Hepatocyte (in vitro differentiated cells): ENCODE data around the gene TMCO4. TPM values are rescaled to one million over a fixed set of nuclear protein-coding genes. Genes with fewer than 3 reads are reported as not detected.

Experiments used
- DNase-seq: peaks from one replicate; pipeline ENCODE4 v3.0.0-alpha.2; 2016; ENCODE audit warnings: low spot score
- H2AFZ ChIP-seq: fragments of 200-600 bp; sonication (generic); 2 replicates; pipeline ENCODE4 v1.6.0; 2016; ENCODE audit warnings: antibody characterized with exemption, mild to moderate bottlenecking
- H3K27ac ChIP-seq: fragments of 200-600 bp; sonication (generic); 2 replicates; pipeline ENCODE4 v1.5.1; 2016; ENCODE audit warnings: mild to moderate bottlenecking
- H3K27me3 ChIP-seq: fragments of 200-600 bp; sonication (generic); 2 replicates; pipeline ENCODE4 v1.6.1; 2016
- H3K36me3 ChIP-seq: fragments of 200-600 bp; sonication (generic); replicated peaks from 2 replicates; pipeline ENCODE4 v1.5.1; 2016; ENCODE audit warnings: low read depth; ENCODE audit not compliant: insufficient read depth
- H3K4me1 ChIP-seq: fragments of 200-600 bp; sonication (generic); 2 replicates; pipeline ENCODE4 v1.5.1; 2016; ENCODE audit warnings: mild to moderate bottlenecking, moderate library complexity; ENCODE audit not compliant: insufficient read depth
- H3K4me2 ChIP-seq: fragments of 200-600 bp; sonication (generic); 2 replicates; pipeline ENCODE4 v1.6.0; 2016
- H3K4me3 ChIP-seq: fragments of 200-600 bp; sonication (generic); 2 replicates; pipeline ENCODE4 v1.5.1; 2016; ENCODE audit warnings: mild to moderate bottlenecking
- H3K79me2 ChIP-seq: fragments of 200-600 bp; sonication (generic); 2 replicates; pipeline ENCODE4 v1.6.0; 2017; ENCODE audit warnings: mild to moderate bottlenecking
- H3K9me2 ChIP-seq: fragments of 200-600 bp; sonication (generic); replicated peaks from 2 replicates; pipeline ENCODE4 v1.6.0; 2017; ENCODE audit warnings: mild to moderate bottlenecking; ENCODE audit not compliant: insufficient read depth
- H3K9me3 ChIP-seq: fragments of 200-600 bp; sonication (generic); 2 replicates; pipeline ENCODE4 v1.5.1; 2016; ENCODE audit warnings: low read depth, mild to moderate bottlenecking
- H4K20me1 ChIP-seq: fragments of 200-600 bp; sonication (generic); 2 replicates; pipeline ENCODE4 v1.6.0; 2016; ENCODE audit warnings: mild to moderate bottlenecking; ENCODE audit not compliant: insufficient read depth, poor library complexity, severe bottlenecking
- CTCF ChIP-seq: fragments of 200-600 bp; sonication (generic); IDR thresholded peaks from 2 replicates; pipeline ENCODE4 v1.5.1; 2016; ENCODE audit warnings: antibody characterized with exemption, mild to moderate bottlenecking; ENCODE audit not compliant: poor library complexity
- EZH2 ChIP-seq: fragments of 200-600 bp; sonication (generic); IDR thresholded peaks from 2 replicates; pipeline ENCODE4 v1.6.1; 2016; ENCODE audit warnings: antibody characterized with exemption, mild to moderate bottlenecking, borderline replicate concordance
- EZH2phosphoT487 ChIP-seq: fragments of 200-600 bp; sonication (generic); IDR thresholded peaks from one replicate; pipeline ENCODE4 v1.6.1; 2018; ENCODE audit warnings: antibody characterized with exemption, mild to moderate bottlenecking, low read depth, moderate library complexity; ENCODE audit not compliant: unreplicated experiment, severe bottlenecking
- WGBS: methylation state at CpG from one replicate; pipeline ENCODE4 v1.1.6; 2016; ENCODE audit warnings: low lambda C conversion rate; ENCODE audit errors: missing lambda C conversion rate; 5-methylcytosine and 5-hydroxymethylcytosine counted together
- polyA plus RNA-seq: library from polyadenylated mRNA; unstranded; fragments of >200 nt; fragmentation: Nextera tagmentation; extraction: Ambion mirVana; gene quantifications from 2 replicates; pipeline ENCODE4 v1.2.1, GENCODE V29; 2016
- total RNA-seq: library from RNA; depleted of rRNA; stranded (reverse); fragments of >200 nt; gene quantifications from 2 replicates; pipeline ENCODE4 v1.2.3, GENCODE V29; 2014

The TMCO4 gene
- total and polyA plus RNA-seq, 2 experiments from 2014 or later: 8.7 to 13.0 TPM

- WGBS: 38% methylated on average over 12 of the region's 12 CpGs
- Histone ChIP-seq H3K4me1 (no peaks in the 10 kb centered on the region), H3K27me3 (no peaks in the 10 kb centered on the region), H3K9me2 (no peaks in the 10 kb centered on the region), H4K20me1 (no peaks in the 10 kb centered on the region), H3K4me2 (no peak overlapping the region), H3K4me3 (no peak overlapping the region), H2AFZ (no peak overlapping the region), H3K79me2 (no peaks in the 10 kb centered on the region), H3K9me3 (no peaks in the 10 kb centered on the region), H3K36me3 (no peaks in the 10 kb centered on the region), H3K27ac (no peak overlapping the region)
- peak; percentile 96 for DNase-seq
- TF ChIP-seq EZH2phosphoT487 (no peak), CTCF (peak; percentile 75), EZH2 (no peak)
Measured at GRCh38 chr1:19715334-19716203, 84.1 kb downstream of the TMCO4 start.

- Histone ChIP-seq H4K20me1 (no peaks in the 10 kb centered on the region), H3K79me2 (no peaks in the 10 kb centered on the region), H3K9me2 (no peaks in the 10 kb centered on the region), H3K27me3 (no peaks in the 10 kb centered on the region), H3K36me3 (no peaks in the 10 kb centered on the region), H3K4me1 (no peaks in the 10 kb centered on the region), H2AFZ (no peak overlapping the region), H3K9me3 (no peaks in the 10 kb centered on the region), H3K27ac (no peak overlapping the region), H3K4me3 (no peak overlapping the region), H3K4me2 (no peak overlapping the region)
- no peak for DNase-seq
- TF ChIP-seq EZH2phosphoT487 (no peak), CTCF (no peak), EZH2 (no peak)
- whole genome bisulfite sequencing: 87% methylated on average over 4 of the region's 4 CpGs
Measured at GRCh38 chr1:19712928-19713327, 86.8 kb downstream of the TMCO4 start.

- Histone ChIP-seq H3K9me2 (no peaks in the 10 kb centered on the region), H4K20me1 (no peaks in the 10 kb centered on the region), H2AFZ (no peak overlapping the region), H3K4me3 (no peak overlapping the region), H3K4me2 (no peak overlapping the region), H3K79me2 (no peaks in the 10 kb centered on the region), H3K27ac (no peak overlapping the region), H3K9me3 (no peaks in the 10 kb centered on the region), H3K27me3 (no peaks in the 10 kb centered on the region), H3K36me3 (no peaks in the 10 kb centered on the region), H3K4me1 (no peaks in the 10 kb centered on the region)
- TF ChIP-seq EZH2 (no peak), CTCF (no peak), EZH2phosphoT487 (no peak)
- 85% methylated on average over 12 of the region's 12 CpGs for WGBS
- DNase-seq: no peak
Measured at GRCh38 chr1:19710825-19711611, 88.7 kb downstream of the TMCO4 start.
